CD4-positive, alpha-beta T cell treated with Interleukin-4 for 4 hours (primary cell): ENCODE measurements around the gene STMN3.
A peak's percentile ranks its signal among the peaks of the same experiment; 100 is the strongest.
"Not testable (repeated sequence)": the region's sequence is repeated elsewhere in the genome, so short reads cannot be mapped to it uniquely, and the experiment has no call there.

Experiments
- DNase-seq: peaks from one replicate; pipeline ENCODE4 v3.0.0-alpha.2; 2020

The STMN3 gene

DNA sequence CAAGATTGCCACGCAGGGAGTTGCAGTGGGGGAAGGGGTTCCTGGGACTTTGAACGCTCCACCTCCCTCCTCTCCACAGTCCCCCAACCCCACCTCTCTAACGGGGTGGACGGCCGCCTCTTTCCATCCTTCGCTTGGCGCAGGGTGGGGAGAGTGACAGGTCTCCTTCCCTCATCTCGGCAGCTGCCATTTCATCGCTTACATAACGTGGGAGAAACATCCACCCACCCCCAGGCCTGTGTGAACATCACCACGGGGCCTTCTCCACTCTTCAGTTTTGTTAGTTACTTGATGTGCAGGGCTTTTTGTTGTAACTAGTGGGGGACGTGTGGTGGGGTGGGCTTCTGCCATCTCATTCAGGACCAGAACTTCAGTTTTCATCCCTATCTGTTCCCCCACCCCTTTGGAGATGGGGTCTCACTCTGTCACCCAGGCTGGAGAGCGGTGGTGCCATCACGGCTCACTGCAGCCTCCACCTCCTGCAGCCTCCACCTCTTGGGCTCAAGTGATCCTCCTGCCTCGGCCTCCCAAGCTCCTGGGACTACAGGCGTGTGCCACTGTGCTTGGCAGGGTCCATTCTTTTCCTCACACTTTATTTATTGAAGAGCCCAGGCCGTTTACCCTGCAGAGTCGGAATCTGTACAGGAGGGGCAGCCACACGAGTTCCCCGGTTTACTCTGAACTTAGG lies 22.6 kb upstream of the STMN3 start:
- DNase-seq = no peak

DNA sequence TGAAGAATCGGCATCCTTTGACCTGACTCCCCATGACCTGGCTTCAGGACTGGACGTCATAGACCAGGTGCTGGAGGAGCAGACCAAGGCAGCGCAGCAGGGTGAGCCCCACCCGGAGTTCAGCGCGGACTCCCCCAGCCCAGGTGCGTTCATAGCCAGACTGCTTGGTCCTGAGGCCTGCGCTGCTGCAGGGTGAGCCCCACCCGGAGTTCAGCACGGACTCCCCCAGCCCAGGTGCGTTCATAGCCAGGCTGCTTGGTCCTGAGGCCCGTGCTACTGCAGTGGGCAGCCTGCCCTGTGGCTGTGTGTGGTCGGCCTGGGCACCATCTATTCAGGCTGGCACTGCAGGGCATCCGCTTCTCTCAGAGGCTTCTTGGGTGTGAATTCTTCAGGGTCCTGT lies 20.7 kb upstream of the STMN3 start:
- no peak for DNase-seq

DNA sequence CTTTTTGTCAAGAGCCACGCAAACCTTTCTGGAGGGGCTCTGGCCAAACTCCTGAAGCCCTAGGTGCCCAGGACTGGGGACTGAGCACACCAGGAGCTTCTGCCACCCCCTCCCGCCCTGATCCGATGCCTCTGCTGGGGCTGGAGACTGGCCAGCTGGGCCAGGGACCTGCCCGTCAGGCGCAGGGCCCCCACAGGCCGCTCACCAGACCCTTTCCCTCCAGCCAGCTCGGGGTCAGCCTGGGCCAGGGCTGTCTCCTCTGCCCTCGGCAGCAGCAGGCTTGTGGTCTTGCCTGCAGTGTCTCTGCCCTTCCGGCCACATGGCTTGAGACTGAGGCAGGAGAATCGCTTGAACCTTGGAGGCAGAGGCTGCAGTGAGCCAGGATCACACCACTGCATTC lies 19.4 kb upstream of the STMN3 start:
- DNase-seq = no peak

GRCh38 chr20:63671695-63672094 lies 18.5 kb upstream of the STMN3 start:
- DNase-seq = not testable (repeated sequence)

DNA sequence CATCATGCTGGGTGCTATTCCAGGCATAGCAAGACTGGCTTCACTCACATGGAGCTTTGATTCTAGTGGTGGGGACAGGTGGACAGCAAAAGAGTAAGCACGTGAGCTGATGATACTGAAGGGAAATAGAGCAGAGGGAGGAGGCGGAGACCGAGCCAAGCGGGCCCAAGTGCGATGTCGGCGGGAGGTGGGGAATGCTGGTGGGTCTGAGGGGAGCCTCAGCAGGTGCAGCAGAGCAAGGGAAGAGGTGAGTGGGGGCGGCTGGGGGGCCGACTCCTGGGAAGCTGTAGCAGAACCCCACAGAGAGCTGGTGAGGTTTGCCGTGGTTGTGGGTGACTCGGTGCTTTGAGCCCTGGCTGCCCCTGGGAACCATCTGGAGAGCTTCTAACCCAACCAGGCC lies 15.1 kb upstream of the STMN3 start:
- no peak for DNase-seq

GRCh38 chr20:63667858-63668257 lies 14.6 kb upstream of the STMN3 start:
- no peak for DNase-seq

DNA sequence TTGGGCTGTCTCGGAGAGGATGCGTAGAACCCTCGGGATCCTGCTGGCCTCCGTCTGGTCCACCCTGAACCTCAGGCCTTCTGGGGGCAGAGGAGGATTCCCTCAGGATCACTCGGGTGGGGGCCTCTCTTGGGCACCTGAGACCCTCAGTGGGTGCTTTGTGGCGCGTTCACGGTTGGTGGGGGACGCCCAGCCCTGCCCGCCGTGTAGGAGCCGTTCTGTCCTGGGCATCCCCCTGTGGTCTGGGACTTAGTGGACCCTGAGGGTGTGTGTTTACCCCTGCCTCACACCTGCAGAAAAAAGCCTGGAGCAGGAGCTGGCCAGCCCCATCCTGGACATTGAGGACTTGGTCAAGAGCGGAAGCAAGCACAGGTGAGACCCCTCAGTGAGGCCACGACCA lies 12.5 kb upstream of the STMN3 start:
- DNase-seq = no peak

DNA sequence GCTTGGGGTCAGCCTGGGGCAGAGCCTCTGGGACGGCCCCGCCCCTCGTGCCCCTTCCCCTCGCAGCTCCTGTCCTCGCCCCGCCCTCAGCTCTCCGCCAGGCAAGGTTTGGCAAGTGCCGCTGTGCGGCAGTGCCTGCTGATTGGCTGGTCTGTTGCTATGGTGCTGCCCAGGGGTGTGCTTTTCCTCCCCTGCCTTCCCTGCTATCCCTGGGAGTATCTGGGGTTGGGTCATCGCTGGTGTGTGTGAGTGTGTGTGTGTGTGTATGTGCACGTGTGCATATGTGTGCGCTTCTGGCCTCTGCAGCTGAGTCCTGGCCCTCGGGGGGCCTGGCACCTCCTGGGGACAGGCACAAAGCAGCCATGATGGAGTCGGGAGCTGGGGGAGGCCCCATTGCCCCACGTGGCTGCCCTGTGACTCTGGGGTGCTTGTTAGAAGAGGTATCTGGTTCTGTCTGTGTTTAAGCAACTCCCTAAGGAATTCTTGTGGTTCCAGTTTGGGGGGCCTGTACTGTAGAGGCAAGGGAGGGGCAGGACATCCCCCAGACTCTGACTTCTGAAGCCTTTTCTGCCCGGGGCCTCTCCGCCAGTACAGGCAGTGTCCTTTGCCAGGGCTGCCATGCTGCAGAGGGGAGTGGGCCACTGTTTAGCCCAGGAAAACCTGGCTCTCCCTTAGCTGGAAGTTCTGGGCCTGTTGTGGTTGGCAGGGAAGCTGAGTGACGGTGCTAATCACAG lies 11.8 kb upstream of the STMN3 start:
- DNase-seq = no peak

DNA sequence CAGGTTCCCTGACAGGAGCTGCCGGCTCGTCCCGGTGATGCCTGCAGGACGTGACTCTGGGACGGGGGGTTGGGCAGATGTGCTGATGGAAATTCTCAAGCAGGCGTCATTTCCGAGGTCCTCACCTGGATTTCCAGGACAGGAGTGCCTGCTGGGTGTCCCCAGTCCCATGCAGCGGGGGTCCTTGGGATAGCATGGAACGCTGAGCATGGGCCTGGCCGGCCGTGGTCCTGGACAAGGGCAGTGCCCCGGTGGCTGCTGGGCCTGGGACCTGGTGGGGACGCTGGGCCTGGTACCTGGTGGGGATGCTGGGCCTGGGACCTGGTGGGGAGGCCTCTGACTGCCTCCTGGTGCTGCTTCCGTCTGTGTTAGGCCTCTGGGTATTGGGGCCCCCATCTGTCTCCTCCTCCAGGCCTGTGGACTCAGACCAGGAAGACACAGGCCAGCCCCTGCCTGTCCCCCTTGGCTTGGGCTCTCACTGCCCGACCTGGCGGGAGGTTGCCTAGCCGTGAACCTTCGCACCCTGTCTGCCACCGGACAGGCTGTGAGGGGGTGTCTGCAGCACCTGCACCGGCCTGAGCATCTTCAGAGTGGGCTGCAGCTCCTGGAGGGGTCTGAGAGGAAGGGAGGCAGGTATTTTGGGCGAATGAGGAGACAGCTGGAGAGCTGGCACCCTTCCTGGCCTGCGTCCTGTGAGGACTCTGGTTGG lies 11.1 kb upstream of the STMN3 start:
- no peak for DNase-seq

DNA sequence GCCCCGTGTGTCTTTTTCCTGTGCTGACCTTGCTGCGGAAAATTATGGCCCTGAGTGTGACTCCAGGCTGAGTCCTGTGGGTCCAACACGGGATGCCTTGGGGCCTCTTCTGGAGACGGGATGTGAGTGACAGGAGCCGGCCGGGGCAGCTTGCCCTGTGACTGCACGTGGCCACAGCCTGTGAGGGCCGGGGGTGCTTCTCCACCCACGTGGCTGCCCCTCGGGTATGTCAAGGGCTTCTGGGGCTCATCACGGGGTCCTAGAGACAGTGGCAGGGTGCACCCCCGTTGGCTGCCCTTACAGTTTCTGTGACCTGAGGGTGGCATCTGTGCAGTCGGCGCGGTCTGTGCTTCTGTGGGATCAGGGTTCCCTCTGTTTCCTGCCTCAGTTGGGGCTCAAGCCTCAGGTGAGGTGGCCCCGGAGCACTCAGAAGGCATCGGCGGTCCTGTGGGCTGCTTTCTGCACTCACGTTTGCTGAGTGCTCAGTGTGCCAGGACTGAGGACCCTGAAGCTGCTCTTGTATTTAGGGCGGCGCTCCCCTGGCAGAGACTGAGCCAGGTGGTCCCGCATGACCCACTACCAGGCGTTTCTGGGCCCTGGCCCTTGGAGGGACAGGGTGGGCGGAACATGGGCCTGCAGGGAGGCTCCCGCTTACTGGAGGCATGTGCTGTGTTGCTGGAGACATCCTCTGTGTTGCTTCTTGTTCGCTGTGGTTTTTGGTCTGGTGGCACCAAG lies 10.3 kb upstream of the STMN3 start:
- no peak for DNase-seq

DNA sequence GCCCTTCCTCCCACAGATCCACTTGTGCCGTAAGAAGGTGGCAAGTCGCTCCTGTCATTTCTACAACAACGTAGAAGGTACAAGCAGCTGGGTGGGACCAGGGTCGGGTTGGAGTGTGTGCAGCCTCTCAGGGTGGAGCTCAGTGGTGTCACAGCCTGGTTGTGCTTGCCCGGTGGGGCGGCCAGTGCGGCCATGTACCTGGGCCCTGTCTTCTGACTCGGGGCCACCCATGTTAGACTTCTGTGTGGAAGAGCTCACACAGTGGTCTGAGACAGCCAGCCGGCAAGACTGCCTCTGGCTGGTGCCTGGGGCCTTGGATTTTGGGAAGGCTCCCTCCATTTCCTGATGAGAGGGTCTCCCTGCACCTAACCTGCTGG lies 9.6 kb upstream of the STMN3 start:
- no peak for DNase-seq

GRCh38 chr20:63661959-63662812 lies 9.0 kb upstream of the STMN3 start:
- no peak for DNase-seq

DNA sequence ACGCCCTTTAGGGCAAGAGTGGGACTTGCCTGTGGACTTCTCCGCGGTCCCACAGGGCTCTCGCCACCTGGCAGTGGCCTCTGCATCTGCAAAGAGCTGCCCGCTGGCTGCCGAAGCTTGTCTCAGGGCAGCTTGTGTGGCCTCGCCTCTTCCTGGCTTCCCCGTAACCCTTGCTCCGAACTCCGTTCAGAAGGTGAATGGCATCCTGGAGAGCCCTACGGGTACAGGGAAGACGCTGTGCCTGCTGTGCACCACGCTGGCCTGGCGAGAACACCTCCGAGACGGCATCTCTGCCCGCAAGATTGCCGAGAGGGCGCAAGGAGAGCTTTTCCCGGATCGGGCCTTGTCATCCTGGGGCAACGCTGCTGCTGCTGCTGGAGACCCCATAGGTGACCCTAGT lies 7.9 kb upstream of the STMN3 start:
- DNase-seq = no peak

DNA sequence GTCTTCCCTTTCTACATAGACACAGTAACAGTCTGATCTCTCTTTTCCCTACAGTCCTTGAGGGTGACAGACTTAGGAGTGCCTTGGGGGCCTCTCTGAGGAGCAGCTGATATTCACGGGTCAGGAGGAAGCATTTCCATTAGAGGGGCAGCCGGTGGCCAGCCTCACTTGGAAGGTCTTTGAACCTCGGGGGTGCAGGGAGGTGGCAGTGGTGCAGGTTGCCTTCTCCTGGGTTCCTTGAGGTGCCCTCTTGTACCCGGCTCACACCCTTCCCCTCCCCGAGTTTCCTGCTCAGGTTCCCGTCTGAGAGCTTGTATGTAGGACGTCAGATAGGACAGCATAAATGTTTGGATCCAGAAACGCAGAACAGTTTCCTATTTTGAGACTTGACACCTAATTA lies 7.4 kb upstream of the STMN3 start:
- DNase-seq = no peak

GRCh38 chr20:63660174-63660573 lies 7.0 kb upstream of the STMN3 start:
- not testable (repeated sequence) for DNase-seq

DNA sequence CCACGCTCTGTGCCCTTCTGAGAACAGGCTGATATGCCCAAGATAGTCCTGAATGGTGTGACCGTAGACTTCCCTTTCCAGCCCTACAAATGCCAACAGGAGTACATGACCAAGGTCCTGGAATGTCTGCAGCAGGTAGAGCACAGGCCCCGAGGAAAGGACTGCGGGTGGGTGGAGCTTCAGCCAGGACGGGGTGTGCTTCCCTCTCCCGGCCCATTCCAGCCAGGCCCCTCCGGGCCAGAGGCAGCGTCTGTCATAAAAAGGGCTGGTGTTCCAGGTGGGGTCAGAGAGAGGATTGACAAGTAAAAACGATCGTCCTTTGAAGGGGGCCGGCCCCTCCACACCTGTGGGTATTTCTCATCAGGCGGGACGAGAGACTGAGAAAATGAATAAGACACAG lies 6.1 kb upstream of the STMN3 start:
- DNase-seq = no peak

DNA sequence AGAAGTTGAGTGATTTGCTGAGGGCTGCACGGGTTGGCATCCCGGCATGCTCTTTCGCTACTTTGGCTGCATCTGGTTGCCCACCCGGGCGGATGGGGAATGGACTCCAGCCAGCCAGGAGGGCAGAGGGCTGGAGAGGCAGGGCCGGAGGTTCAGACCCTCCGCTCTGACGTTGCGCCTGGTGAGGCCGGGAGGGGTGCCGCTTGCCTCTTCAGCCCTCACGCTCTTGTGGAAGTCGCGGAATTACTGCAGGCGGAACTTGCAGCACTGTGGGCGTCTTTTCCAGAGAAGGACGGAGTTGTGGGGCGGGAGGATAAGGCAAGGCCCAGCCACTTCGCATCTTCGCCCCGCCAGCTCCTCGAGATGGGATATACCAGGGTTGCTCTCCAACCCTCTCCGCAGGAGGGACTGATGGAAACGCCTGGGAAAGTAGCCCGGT lies 5.5 kb upstream of the STMN3 start:
- DNase-seq = no peak

GRCh38 chr20:63657937-63658748 lies 4.9 kb upstream of the STMN3 start, which contains the start of gene RTEL1:
Gene RTEL1 (plus strand): TSS chr20:63658312. CDS start chr20:63659403, 1,091 bp downstream.
- peak; percentile 84 for DNase-seq

DNA sequence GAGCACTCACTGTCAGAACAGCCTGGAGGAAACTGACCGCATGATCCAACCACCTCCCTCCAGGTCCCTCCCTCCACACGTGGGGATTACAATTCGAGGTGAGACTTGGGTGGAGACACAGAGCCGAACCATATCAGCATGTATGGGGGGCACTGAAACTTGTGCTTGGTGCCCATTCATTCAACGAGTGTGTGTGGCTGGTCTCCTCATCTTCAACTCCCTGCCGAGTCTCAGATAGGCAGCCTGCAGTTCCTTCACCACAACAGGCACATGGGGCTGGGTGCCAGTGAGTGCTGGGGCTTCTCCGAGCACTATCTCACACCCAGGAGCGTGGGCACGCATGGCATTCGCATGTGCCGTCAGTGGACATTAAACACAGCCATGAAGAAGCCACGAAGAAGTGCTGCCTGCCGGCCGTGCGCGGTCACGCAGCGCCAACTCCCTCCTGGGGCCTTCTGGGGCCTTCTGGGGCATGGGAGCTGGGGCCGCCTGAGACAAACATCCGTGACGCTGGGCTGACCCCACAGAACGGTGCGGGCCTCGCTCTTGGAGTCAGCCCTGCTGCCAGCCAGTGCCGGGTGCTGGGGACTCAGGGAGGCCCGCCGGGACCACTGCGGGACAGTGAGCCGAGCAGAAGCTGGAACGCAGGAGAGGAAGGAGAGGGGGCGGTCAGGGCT lies 4.2 kb upstream of the STMN3 start:
- DNase-seq = no peak

DNA sequence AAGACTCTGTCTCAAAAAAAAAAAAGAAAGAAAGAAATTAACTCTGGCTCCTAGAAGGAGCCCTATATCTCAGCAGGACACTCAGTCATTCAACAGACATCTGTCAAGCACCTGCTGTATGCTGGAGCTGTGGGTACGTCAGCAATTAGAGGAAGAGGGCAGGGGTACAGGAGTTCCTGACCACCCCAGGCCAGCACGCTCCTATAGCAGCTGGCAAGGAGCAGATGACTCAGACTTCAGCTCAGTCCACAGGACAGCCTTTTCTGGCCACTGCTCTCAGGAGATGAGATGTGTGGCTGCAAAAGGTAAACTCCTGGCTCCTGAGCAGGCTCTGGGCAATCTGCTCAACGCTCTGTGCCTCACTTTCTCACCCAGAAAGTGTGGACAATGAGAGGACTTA lies 3.2 kb upstream of the STMN3 start:
- no peak for DNase-seq

DNA sequence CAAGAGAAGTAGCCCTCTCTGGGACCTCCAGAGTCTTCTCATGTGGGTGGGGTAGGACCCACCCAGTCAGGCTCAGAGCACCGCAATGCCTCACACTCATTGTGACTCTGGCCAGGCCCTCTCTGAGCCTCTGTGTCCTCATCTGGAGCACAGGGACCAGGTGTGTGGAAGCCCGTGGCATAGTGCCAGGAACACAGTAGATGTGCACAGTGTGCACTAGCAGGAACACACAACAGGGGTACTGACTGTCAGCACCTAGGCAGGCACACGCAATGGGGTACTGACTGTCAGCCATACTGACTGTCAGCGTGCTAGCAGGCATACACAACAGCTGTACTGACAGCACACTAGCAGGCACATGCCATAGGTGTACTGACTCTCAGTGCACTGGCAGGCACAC lies 2.0 kb upstream of the STMN3 start:
- DNase-seq = no peak
